ENCODE data around the gene SUMF1.

Gene SUMF1

GRCh38 chr3:4476496-4476895 is 9.4 kb upstream of the SUMF1 start:
- DNase-seq (ENCODE audit: low read depth, low spot score), result no peak
- H3K4me1 ChIP-seq (ENCODE audit: control insufficient read depth, insufficient read depth, low read length), result no peaks in the 10 kb centered on the region
- H3K9me3 ChIP-seq (ENCODE audit: control insufficient read depth, insufficient read depth, low read length), result no peaks in the 10 kb centered on the region
- H3K27me3 ChIP-seq (ENCODE audit: control insufficient read depth, insufficient read depth, low read length), result no peaks in the 10 kb centered on the region
- no peaks in the 10 kb centered on the region for H3K36me3 ChIP-seq (ENCODE audit: control insufficient read depth, insufficient read depth, low read length)
- WGBS (ENCODE audit: insufficient coverage, insufficient read length), result no CpG with 5 or more reads among the region's 1 CpG
- no peak overlapping the region for H3K27ac ChIP-seq (ENCODE audit: low read length)
- H3K4me3 ChIP-seq (ENCODE audit: low read length), result no peak overlapping the region

DNA sequence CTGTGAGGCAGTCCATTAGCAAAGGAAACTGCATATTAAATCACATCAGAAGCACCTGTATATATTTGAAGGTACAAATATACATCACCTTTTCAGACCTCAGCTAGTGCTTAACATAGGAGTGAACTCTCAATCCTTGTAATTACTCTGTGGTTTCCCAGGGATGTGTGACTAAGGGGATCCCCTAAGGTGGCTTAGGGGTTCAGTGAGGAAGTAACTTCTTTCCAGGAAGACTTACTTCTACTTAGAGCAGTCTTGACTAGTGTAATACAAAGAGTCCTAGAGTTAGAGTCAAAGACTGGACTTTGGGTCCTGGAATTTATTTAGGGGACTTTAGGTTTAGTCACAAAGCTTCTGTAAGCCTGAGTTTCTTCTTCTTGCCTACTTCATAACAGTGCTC is 8.7 kb upstream of the SUMF1 start:
- H3K27me3 ChIP-seq (ENCODE audit: control insufficient read depth, insufficient read depth, low read length), result no peaks in the 10 kb centered on the region
- H3K9me3 ChIP-seq (ENCODE audit: control insufficient read depth, insufficient read depth, low read length), result no peaks in the 10 kb centered on the region
- DNase-seq (ENCODE audit: low read depth, low spot score), result no peak
- no peaks in the 10 kb centered on the region for H3K36me3 ChIP-seq (ENCODE audit: control insufficient read depth, insufficient read depth, low read length)
- no peak overlapping the region for H3K4me3 ChIP-seq (ENCODE audit: low read length)
- no peaks in the 10 kb centered on the region for H3K4me1 ChIP-seq (ENCODE audit: control insufficient read depth, insufficient read depth, low read length)
- H3K27ac ChIP-seq (ENCODE audit: low read length), result no peak overlapping the region

DNA sequence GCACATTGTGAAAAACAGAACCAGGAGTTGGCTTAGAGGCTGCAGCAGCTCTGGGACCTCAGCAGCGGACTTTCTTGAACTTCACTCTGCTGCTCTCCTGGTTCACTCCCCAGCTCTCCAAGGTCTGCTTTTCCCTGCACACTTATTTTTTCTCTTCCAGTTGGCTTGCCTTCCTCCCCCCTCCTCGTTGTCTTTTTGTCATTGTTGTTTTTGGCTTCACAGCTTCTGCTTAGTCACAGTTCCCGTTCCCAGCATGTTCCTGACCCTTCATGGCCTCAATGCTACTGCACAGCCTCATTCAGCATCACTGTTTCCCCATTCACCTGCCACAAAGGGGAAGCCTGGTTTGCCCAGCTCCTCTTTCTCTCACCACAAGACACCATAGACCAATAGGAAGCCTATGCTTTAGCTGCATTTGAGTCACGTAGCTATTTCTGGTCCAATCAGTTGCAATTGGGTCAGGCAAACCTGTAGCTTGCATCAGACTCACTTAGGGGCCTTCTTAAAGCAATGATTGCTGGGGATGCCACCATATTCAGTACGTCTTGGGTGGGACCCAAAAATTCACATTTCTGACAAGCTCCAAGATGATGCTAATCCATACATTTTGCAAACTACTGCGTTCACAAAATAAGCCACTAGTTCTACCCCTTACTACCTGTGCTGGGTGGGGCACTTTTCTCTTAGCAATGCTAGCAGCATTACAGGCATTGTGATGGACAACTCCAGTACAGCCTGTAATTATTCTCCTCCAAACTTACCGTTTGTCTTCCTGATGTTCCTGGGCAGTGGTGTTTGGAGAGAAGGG is 7.8 kb upstream of the SUMF1 start:
- Histone ChIP-seq H3K4me3 (ENCODE audit: low read length) (no peak overlapping the region), H3K27ac (ENCODE audit: low read length) (no peak overlapping the region), H3K27me3 (ENCODE audit: control insufficient read depth, insufficient read depth, low read length) (no peaks in the 10 kb centered on the region), H3K36me3 (ENCODE audit: control insufficient read depth, insufficient read depth, low read length) (no peaks in the 10 kb centered on the region), H3K9me3 (ENCODE audit: control insufficient read depth, insufficient read depth, low read length) (no peaks in the 10 kb centered on the region), H3K4me1 (ENCODE audit: control insufficient read depth, insufficient read depth, low read length) (no peaks in the 10 kb centered on the region)
- DNase-seq (ENCODE audit: low read depth, low spot score), result no peak
- WGBS (ENCODE audit: insufficient coverage, insufficient read length), result no CpG with 5 or more reads among the region's 7 CpGs

GRCh38 chr3:4472766-4473165 is 5.7 kb upstream of the SUMF1 start:
- no CpG with 5 or more reads among the region's 2 CpGs for WGBS (ENCODE audit: insufficient coverage, insufficient read length)

DNA sequence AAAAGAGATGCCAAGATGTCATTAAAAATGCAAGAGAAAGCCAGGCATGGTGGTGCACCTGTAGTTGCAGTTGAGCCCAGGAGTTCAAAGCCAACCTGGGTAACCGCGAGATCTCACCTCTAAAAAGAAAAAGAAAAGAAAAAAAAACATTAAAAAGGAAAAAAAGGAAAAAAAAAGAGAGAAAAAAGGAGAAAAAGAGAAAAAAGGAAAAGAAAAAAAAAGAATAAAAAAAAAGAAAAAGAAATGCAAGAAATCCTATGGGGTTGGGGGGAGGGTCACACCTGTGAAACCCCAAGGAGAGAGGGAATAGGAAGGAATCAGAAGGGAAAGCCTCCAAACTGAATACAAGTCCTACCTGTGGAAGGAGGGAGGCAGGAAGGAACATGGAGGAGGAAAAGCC is 5.2 kb upstream of the SUMF1 start:
- Histone ChIP-seq H3K27ac (ENCODE audit: low read length) (no peak overlapping the region), H3K9me3 (ENCODE audit: control insufficient read depth, insufficient read depth, low read length) (no peaks in the 10 kb centered on the region), H3K27me3 (ENCODE audit: control insufficient read depth, insufficient read depth, low read length) (no peaks in the 10 kb centered on the region), H3K4me3 (ENCODE audit: low read length) (no peak overlapping the region), H3K36me3 (ENCODE audit: control insufficient read depth, insufficient read depth, low read length) (no peaks in the 10 kb centered on the region), H3K4me1 (ENCODE audit: control insufficient read depth, insufficient read depth, low read length) (no peaks in the 10 kb centered on the region)
- no peak for DNase-seq (ENCODE audit: low read depth, low spot score)
- WGBS (ENCODE audit: insufficient coverage, insufficient read length), result no CpG with 5 or more reads among the region's 2 CpGs

More at GRCh38 chr3:4472766-4473165, 5.7 kb upstream of the SUMF1 start:
- no peak for DNase-seq (ENCODE audit: low read depth, low spot score)
- Histone ChIP-seq H3K36me3 (ENCODE audit: control insufficient read depth, insufficient read depth, low read length) (no peaks in the 10 kb centered on the region), H3K4me1 (ENCODE audit: control insufficient read depth, insufficient read depth, low read length) (no peaks in the 10 kb centered on the region), H3K27ac (ENCODE audit: low read length) (no peak overlapping the region), H3K4me3 (ENCODE audit: low read length) (no peak overlapping the region), H3K27me3 (ENCODE audit: control insufficient read depth, insufficient read depth, low read length) (no peaks in the 10 kb centered on the region), H3K9me3 (ENCODE audit: control insufficient read depth, insufficient read depth, low read length) (no peaks in the 10 kb centered on the region)

DNA sequence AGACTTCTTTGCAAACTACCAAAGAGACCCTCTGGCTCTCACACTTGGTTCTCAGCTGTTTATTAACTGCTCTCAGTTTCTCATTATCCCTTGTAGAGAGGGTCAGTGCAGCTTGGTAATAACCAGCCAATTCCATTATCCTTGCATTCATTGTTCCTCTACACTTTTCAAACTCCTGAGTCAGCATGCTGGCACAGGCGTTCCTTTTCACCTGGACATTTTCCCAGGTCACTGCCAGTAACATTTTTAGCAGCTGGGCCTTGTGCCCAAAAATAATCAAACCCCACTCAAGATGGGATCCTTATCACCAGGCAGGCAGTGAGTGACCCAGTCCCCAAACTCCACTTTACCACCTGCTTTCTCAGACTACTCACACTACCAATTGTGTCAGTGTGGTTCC is 4.8 kb upstream of the SUMF1 start:
- Histone ChIP-seq H3K4me3 (ENCODE audit: low read length) (no peak overlapping the region), H3K9me3 (ENCODE audit: control insufficient read depth, insufficient read depth, low read length) (no peaks in the 10 kb centered on the region), H3K27ac (ENCODE audit: low read length) (no peak overlapping the region), H3K4me1 (ENCODE audit: control insufficient read depth, insufficient read depth, low read length) (no peaks in the 10 kb centered on the region), H3K27me3 (ENCODE audit: control insufficient read depth, insufficient read depth, low read length) (no peaks in the 10 kb centered on the region), H3K36me3 (ENCODE audit: control insufficient read depth, insufficient read depth, low read length) (no peaks in the 10 kb centered on the region)
- no CpG with 5 or more reads among the region's 1 CpG for WGBS (ENCODE audit: insufficient coverage, insufficient read length)
- DNase-seq (ENCODE audit: low read depth, low spot score), result no peak

- Histone ChIP-seq H3K4me1 (ENCODE audit: control insufficient read depth, insufficient read depth, low read length) (no peaks in the 10 kb centered on the region), H3K27me3 (ENCODE audit: control insufficient read depth, insufficient read depth, low read length) (no peaks in the 10 kb centered on the region), H3K36me3 (ENCODE audit: control insufficient read depth, insufficient read depth, low read length) (no peaks in the 10 kb centered on the region), H3K9me3 (ENCODE audit: control insufficient read depth, insufficient read depth, low read length) (no peaks in the 10 kb centered on the region), H3K27ac (ENCODE audit: low read length) (no peak overlapping the region), H3K4me3 (ENCODE audit: low read length) (no peak overlapping the region)
- no peak for DNase-seq (ENCODE audit: low read depth, low spot score)
- WGBS (ENCODE audit: insufficient coverage, insufficient read length), result no CpG with 5 or more reads among the region's 13 CpGs
These were observed 426 bp upstream of the SUMF1 start for GRCh38 chr3:4467522-4467867.

GRCh38 chr3:4464576-4464975 is 2.5 kb downstream of the SUMF1 start:
- no CpG with 5 or more reads among the region's 1 CpG for WGBS (ENCODE audit: insufficient coverage, insufficient read length)

DNA sequence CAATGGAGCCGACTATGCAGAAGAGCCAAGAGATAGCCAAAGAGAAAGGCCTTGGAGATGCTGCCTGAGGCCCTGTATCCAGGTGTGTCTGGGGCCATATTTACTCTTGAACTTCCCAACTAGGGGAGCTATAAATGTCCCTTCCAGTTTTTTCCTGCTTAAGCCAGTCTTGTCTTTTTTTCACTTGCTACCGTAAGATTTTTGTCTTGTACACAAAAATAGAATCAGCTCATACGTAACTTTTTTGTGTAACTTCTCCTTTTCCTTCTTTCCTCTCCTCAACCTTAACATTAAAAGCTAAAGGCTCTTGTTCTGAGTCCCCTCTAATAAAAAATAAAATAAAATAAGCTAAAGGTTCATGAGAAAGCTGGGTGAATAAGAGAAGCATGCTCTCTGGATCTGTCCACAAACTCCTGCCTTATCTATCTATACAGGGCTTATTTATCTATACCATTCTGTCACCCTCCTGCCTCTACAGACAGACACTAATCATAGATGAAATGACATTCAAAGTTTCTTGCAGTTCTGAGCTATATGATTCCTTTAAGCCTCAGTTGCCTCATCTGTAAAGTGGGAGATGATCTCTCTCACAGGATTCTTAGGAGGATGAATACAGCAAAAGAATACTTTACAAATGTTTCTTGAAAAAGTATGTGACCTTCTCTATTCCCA is 4.6 kb downstream of the SUMF1 start:
- no peak for DNase-seq (ENCODE audit: low read depth, low spot score)
- Histone ChIP-seq H3K27me3 (ENCODE audit: control insufficient read depth, insufficient read depth, low read length) (no peaks in the 10 kb centered on the region), H3K4me3 (ENCODE audit: low read length) (no peak overlapping the region), H3K27ac (ENCODE audit: low read length) (no peak overlapping the region), H3K36me3 (ENCODE audit: control insufficient read depth, insufficient read depth, low read length) (no peaks in the 10 kb centered on the region), H3K4me1 (ENCODE audit: control insufficient read depth, insufficient read depth, low read length) (no peaks in the 10 kb centered on the region), H3K9me3 (ENCODE audit: control insufficient read depth, insufficient read depth, low read length) (no peaks in the 10 kb centered on the region)
- WGBS (ENCODE audit: insufficient coverage, insufficient read length), result no CpG with 5 or more reads among the region's 3 CpGs

More at GRCh38 chr3:4464576-4464975, 2.5 kb downstream of the SUMF1 start:
- no peak for DNase-seq (ENCODE audit: low read depth, low spot score)
- no peaks in the 10 kb centered on the region for H3K4me1 ChIP-seq (ENCODE audit: control insufficient read depth, insufficient read depth, low read length)
- no peak overlapping the region for H3K4me3 ChIP-seq (ENCODE audit: low read length)
- H3K27ac ChIP-seq (ENCODE audit: low read length), result no peak overlapping the region
- H3K36me3 ChIP-seq (ENCODE audit: control insufficient read depth, insufficient read depth, low read length), result no peaks in the 10 kb centered on the region
- no peaks in the 10 kb centered on the region for H3K9me3 ChIP-seq (ENCODE audit: control insufficient read depth, insufficient read depth, low read length)
- no peaks in the 10 kb centered on the region for H3K27me3 ChIP-seq (ENCODE audit: control insufficient read depth, insufficient read depth, low read length)

GRCh38 chr3:4461468-4462090 is 5.5 kb downstream of the SUMF1 start:
- no CpG with 5 or more reads among the region's 2 CpGs for WGBS (ENCODE audit: insufficient coverage, insufficient read length)
- no peak overlapping the region for H3K4me3 ChIP-seq (ENCODE audit: low read length)
- H3K9me3 ChIP-seq (ENCODE audit: control insufficient read depth, insufficient read depth, low read length), result no peaks in the 10 kb centered on the region
- no peak for DNase-seq (ENCODE audit: low read depth, low spot score)
- no peaks in the 10 kb centered on the region for H3K4me1 ChIP-seq (ENCODE audit: control insufficient read depth, insufficient read depth, low read length)
- no peaks in the 10 kb centered on the region for H3K36me3 ChIP-seq (ENCODE audit: control insufficient read depth, insufficient read depth, low read length)
- H3K27ac ChIP-seq (ENCODE audit: low read length), result no peak overlapping the region
- H3K27me3 ChIP-seq (ENCODE audit: control insufficient read depth, insufficient read depth, low read length), result no peaks in the 10 kb centered on the region
